Naive B cell (primary cell): Measurements from ENCODE around the gene MAMDC2. TPM values are rescaled to one million over a fixed set of nuclear protein-coding genes. Genes with fewer than 3 reads are reported as not detected.

Experiments
- ATAC-seq, 2 donors: fragments of 150-1000 bp; cut with Tn5 transposase; 2 replicates each; pipeline ENCODE4 v1.10.0; 2021; ENCODE audit warnings: low read depth in 2 of 2, mild to moderate bottlenecking in 2 of 2, moderate library complexity in 2 of 2
- DNase-seq: peaks from one replicate; pipeline ENCODE4 v3.0.0; 2022
- H3K27ac Mint-ChIP-seq, 6 donors: one replicate each; pipeline ENCODE4 v1.8.0; 2020 to 2022; ENCODE audit warnings: mild to moderate bottlenecking in 6 of 6, mixed read lengths in 6 of 6, moderate library complexity in 5 of 6, inconsistent platforms in 2 of 6
- H3K27me3 Mint-ChIP-seq, 3 donors: one replicate each; pipeline ENCODE4 v1.8.0; 2021 to 2022; ENCODE audit warnings: mixed read lengths in 3 of 3, mild to moderate bottlenecking in 1 of 3
- H3K36me3 Mint-ChIP-seq, 2 donors: one replicate each; pipeline ENCODE4 v1.8.0; 2020 to 2022; ENCODE audit warnings: mixed read lengths in 2 of 2, inconsistent platforms in 1 of 2, mild to moderate bottlenecking in 1 of 2
- H3K4me1 Mint-ChIP-seq, 3 donors: one replicate each; pipeline ENCODE4 v1.8.0; 2020 to 2022; ENCODE audit warnings: mixed read lengths in 3 of 3, inconsistent platforms in 1 of 3, mild to moderate bottlenecking in 1 of 3, moderate library complexity in 1 of 3
- H3K4me3 Mint-ChIP-seq, 8 donors: one replicate each; pipeline ENCODE4 v1.8.0; 2020 to 2022; ENCODE audit warnings: mild to moderate bottlenecking in 8 of 8, mixed read lengths in 8 of 8, moderate library complexity in 8 of 8, inconsistent platforms in 2 of 8
- H3K9me3 Mint-ChIP-seq, 7 donors: one replicate each; pipeline ENCODE4 v1.8.0; 2020 to 2022; ENCODE audit warnings: mixed read lengths in 7 of 7, mild to moderate bottlenecking in 5 of 7, inconsistent platforms in 2 of 7, moderate library complexity in 1 of 7
- polyA plus RNA-seq, 6 donors: library from polyadenylated mRNA; unstranded; fragments of 300-500 nt; fragmentation: Illumina TruSeq; gene quantifications; one replicate each; pipeline ENCODE4 v1.2.3, GENCODE V29; 2021; ENCODE audit warnings: low read depth in 6 of 6

Gene MAMDC2
- polyA plus RNA-seq, 6 donors from 2014 or later = not detected

GRCh38 chr9:70043285-70043684 lies 363 bp upstream of the MAMDC2 start:
- H3K27ac Mint-ChIP-seq = no peak overlapping the region
- peaks cover 57 to 90% (median 63%) of the 10 kb centered on the region in 3 donors for H3K27me3 Mint-ChIP-seq
- H3K4me3 Mint-ChIP-seq = peak overlapping the region in 2 of 8 donors; percentile 4 to 79

DNA sequence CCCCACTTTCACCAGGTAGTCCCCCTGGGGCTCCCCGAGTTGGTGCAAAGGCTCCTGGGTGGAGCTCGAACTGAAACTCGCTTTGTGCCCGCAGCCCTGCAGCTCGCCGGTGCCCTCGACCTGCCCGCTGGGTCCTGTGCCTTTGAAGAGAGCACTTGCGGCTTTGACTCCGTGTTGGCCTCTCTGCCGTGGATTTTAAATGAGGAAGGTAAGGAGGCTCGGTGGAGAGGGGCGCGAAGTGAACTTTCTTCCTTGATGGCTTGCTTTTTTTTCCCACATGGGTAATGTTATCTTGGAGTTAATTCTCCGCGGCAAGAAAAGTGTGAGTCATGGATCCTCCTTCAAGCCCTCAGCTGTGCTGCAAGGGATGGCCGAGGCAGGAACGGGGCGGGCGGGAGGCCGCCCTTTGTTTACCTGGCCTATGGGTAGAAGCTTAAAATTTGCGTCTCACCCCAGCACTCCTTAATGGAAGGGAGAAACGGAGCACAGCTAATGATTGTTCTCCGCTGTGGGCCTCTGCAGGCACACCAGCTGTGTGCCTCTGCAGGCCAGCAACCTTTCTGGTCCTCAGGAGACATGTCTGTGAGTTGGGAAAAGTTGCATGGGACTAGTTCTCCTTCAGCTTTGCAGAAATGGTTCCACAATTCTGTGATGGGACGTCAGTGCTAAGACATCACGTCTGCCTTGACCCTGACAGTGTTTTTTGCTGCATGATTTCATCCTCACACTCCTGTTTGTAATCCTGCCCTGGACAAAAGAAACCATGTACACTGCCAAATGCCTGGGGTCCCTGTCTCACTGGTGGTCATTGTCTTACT lies 1.1 kb downstream of the MAMDC2 start:
- ATAC-seq (no peak), DNase-seq (no peak)
- Mint-ChIP-seq H3K27ac (no peak overlapping the region), H3K9me3 (peaks cover 0 to 4% (median 0%) of the 10 kb centered on the region in 7 donors), H3K4me3 (peak overlapping the region in 6 of 8 donors; percentile 10 to 71 (median 68)), H3K4me1 (peaks cover 7 to 15% (median 11%) of the 10 kb centered on the region in 3 donors), H3K36me3 (peaks cover 5 to 7% of the 10 kb centered on the region in 2 donors), H3K27me3 (peaks cover 48 to 84% (median 63%) of the 10 kb centered on the region in 3 donors)

More at GRCh38 chr9:70043285-70043684, 363 bp upstream of the MAMDC2 start:
- DNase-seq (no peak), ATAC-seq (no peak)
- peaks cover 0 to 5% (median 1%) of the 10 kb centered on the region in 7 donors for H3K9me3 Mint-ChIP-seq
- H3K36me3 Mint-ChIP-seq = peaks cover 5 to 7% of the 10 kb centered on the region in 2 donors
- H3K4me1 Mint-ChIP-seq = peaks cover 7 to 12% (median 11%) of the 10 kb centered on the region in 3 donors

- Mint-ChIP-seq H3K27ac (no peak overlapping the region), H3K4me1 (peaks cover 7 to 15% (median 11%) of the 10 kb centered on the region in 3 donors), H3K36me3 (peaks cover 5 to 7% of the 10 kb centered on the region in 2 donors), H3K4me3 (peak overlapping the region in 2 of 8 donors; percentile 12 to 36), H3K27me3 (peaks cover 55 to 80% (median 59%) of the 10 kb centered on the region in 3 donors), H3K9me3 (peaks cover 0 to 4% (median 0%) of the 10 kb centered on the region in 7 donors)
- DNase-seq (no peak), ATAC-seq (no peak)
These were observed 1.8 kb downstream of the MAMDC2 start for GRCh38 chr9:70045452-70045851.

GRCh38 chr9:70046274-70047070 lies 2.8 kb downstream of the MAMDC2 start:
- no peak overlapping the region for H3K4me3 Mint-ChIP-seq
- H3K27me3 Mint-ChIP-seq = peaks cover 51 to 70% (median 58%) of the 10 kb centered on the region in 3 donors

DNA sequence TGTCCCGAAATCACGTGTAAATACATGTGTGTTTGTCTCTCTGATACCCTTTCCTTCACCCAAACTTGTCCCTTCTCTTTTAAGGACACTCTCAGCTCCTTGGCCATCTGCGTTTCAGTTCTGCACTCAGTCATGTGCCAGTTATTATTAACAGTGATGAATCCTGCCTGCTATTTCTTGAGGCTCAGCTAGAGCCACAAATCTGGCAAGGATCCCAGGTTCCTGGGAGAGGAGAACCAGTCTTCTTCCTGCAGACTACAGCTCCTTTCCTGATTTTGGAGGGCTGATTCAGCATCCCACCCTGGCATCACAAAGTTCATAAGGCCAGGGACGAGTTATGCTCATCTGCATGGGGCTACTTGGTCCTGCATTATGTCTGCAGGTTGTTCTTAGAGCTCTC lies 5.6 kb downstream of the MAMDC2 start:
- ATAC-seq (no peak), DNase-seq (no peak)
- Mint-ChIP-seq H3K27ac (no peak overlapping the region), H3K27me3 (peaks cover 49 to 60% (median 56%) of the 10 kb centered on the region in 3 donors), H3K4me3 (no peak overlapping the region), H3K4me1 (peaks cover 6 to 10% (median 7%) of the 10 kb centered on the region in 3 donors), H3K9me3 (peaks cover 0 to 2% (median 0%) of the 10 kb centered on the region in 7 donors), H3K36me3 (no peaks in the 10 kb centered on the region)

More at GRCh38 chr9:70046274-70047070, 2.8 kb downstream of the MAMDC2 start:
- ATAC-seq (no peak), DNase-seq (no peak)
- peaks cover 0 to 4% (median 0%) of the 10 kb centered on the region in 7 donors for H3K9me3 Mint-ChIP-seq
- no peak overlapping the region for H3K27ac Mint-ChIP-seq
- H3K4me1 Mint-ChIP-seq = peaks cover 7 to 15% (median 11%) of the 10 kb centered on the region in 3 donors
- peaks cover 5 to 7% of the 10 kb centered on the region in 2 donors for H3K36me3 Mint-ChIP-seq

GRCh38 chr9:70049672-70050271 lies 6.1 kb downstream of the MAMDC2 start:
- peaks cover 0 to 2% (median 0%) of the 10 kb centered on the region in 7 donors for H3K9me3 Mint-ChIP-seq
- H3K4me1 Mint-ChIP-seq = peaks cover 1 to 5% (median 3%) of the 10 kb centered on the region in 3 donors
- no peaks in the 10 kb centered on the region for H3K36me3 Mint-ChIP-seq
- H3K27me3 Mint-ChIP-seq = peaks cover 47 to 57% (median 52%) of the 10 kb centered on the region in 3 donors
- no peak overlapping the region for H3K4me3 Mint-ChIP-seq
- no peak for DNase-seq
- H3K27ac Mint-ChIP-seq = no peak overlapping the region
- ATAC-seq = no peak

DNA sequence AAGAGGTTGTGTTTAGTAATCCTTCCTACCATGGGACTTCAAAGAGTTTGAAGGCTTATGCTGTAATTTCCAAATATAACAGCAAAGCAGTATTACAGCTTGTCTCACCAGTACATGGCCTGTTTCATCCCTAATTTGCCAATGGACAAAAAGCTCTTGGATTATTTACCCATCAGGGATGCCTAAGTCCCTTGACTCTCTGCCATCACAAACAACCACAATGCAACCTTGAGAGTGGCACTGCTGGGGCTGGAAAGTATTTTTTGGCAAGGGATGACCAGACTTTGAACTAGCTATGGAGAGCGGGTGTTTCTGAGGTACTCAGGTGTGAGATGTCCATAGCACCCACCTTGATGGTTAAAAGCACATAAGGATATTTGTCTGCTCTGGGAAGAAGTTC lies 9.1 kb downstream of the MAMDC2 start:
- Mint-ChIP-seq H3K4me3 (no peak overlapping the region), H3K27ac (no peak overlapping the region), H3K36me3 (no peaks in the 10 kb centered on the region), H3K4me1 (peaks cover 0 to 3% (median 0%) of the 10 kb centered on the region in 3 donors), H3K9me3 (peaks cover 0 to 2% (median 0%) of the 10 kb centered on the region in 7 donors), H3K27me3 (peaks cover 29 to 33% (median 31%) of the 10 kb centered on the region in 3 donors)
- no peak for ATAC-seq
- no peak for DNase-seq

- Mint-ChIP-seq H3K9me3 (no peaks in the 10 kb centered on the region), H3K27me3 (peaks cover 21 to 32% (median 26%) of the 10 kb centered on the region in 3 donors), H3K4me3 (no peak overlapping the region), H3K27ac (peak overlapping the region in 1 of 6 donors; percentile 2), H3K4me1 (peaks cover 0 to 1% (median 0%) of the 10 kb centered on the region in 3 donors), H3K36me3 (no peaks in the 10 kb centered on the region)
- ATAC-seq = no peak
- no peak for DNase-seq
These were observed 10.2 kb downstream of the MAMDC2 start for GRCh38 chr9:70053864-70054263.

GRCh38 chr9:70054521-70054920 lies 10.9 kb downstream of the MAMDC2 start:
- DNase-seq (no peak), ATAC-seq (no peak)
- Mint-ChIP-seq H3K4me1 (no peaks in the 10 kb centered on the region), H3K36me3 (no peaks in the 10 kb centered on the region), H3K27me3 (peaks cover 20 to 36% (median 26%) of the 10 kb centered on the region in 3 donors), H3K9me3 (peaks cover 0 to 3% (median 0%) of the 10 kb centered on the region in 7 donors), H3K4me3 (no peak overlapping the region), H3K27ac (no peak overlapping the region)

DNA sequence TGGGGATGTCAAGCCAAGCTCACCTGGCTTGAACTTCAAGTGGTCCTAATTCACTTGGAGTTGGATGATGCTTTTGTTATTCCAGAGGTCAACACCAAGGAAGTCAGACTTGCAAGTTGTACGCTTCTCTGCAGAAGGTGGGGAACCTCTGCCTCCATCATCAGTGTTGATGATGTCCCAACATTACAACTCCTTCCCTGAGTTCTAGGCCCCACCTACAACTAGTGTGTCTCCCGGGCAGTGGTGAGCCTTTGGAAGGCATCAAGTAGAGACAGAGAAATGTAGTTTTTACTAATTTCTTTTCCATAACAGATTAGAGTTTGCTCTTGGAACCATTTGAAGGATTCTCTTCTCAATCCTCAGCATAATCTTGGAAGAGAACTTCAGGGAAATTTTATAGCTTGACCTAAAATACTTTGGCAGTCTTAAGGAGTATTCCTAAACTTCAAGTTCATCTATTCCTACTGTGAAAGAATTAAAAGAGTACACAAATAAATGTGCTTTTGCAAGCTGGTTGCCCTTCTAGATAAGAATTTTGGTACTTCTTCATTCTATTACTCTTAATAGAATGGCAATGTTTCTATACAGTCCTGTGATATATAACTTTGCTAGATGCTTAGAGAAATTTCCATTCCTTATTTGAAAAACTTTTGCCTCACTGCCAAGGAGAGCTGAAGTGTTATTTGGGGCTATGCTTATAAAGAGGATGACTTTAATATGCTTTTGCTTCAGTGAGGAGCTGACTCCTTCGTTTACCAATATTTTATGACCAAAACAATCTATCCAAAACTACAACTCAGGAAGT lies 12.0 kb downstream of the MAMDC2 start:
- Mint-ChIP-seq H3K27ac (no peak overlapping the region), H3K9me3 (peaks cover 0 to 3% (median 0%) of the 10 kb centered on the region in 7 donors), H3K4me1 (peaks cover 0 to 2% (median 0%) of the 10 kb centered on the region in 3 donors), H3K27me3 (peaks cover 20 to 27% (median 26%) of the 10 kb centered on the region in 3 donors), H3K36me3 (no peaks in the 10 kb centered on the region), H3K4me3 (no peak overlapping the region)
- ATAC-seq = no peak
- DNase-seq = no peak

DNA sequence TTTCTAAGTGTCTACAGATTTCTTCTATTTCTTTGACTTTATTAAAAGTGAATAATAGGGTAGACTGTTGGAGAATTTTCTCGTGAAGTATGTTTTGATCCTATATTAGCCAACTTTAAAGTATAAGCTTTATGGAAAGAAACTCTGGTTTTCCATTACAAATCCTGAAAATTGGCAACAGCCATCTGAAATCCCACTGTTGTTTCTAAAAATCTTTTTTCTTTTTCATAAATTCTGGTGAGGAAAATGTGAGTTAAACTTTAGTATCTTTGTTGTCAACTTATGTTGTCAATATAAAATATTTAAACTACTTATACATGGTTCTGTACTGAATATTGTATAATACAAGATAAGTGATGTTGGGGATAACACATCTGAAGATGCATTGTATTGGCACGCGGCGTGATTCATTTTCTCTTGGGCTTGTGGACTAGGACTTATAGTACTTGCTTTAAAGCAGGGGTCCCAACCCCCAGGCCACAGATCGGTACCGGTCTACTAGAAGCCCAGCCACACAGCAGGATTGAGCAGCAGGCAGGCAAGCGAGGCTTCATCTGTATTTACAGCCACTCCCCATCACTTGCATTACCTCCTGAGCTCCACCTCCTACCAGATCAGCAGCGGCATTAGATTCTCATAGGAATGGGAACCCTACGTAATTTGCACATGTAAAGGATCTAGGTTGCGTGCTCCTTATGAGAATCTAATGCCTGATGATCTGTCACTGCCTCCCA lies 12.7 kb downstream of the MAMDC2 start:
- no peak for DNase-seq
- H3K4me3 Mint-ChIP-seq = no peak overlapping the region
- no peak overlapping the region for H3K27ac Mint-ChIP-seq
- H3K36me3 Mint-ChIP-seq = no peaks in the 10 kb centered on the region
- no peak for ATAC-seq
- H3K4me1 Mint-ChIP-seq = peaks cover 3 to 10% (median 5%) of the 10 kb centered on the region in 3 donors
- H3K9me3 Mint-ChIP-seq = peaks cover 0 to 5% (median 0%) of the 10 kb centered on the region in 7 donors
- peaks cover 20 to 26% (median 22%) of the 10 kb centered on the region in 3 donors for H3K27me3 Mint-ChIP-seq
